K562 (cell line): Measurements from ENCODE around the gene FLT1. TPM values are rescaled to one million over a fixed set of nuclear protein-coding genes. Genes with fewer than 3 reads are reported as not detected.

Experiments used
- ATAC-seq: fragments of 200-7000 bp; cut with Tn5 transposase; 3 replicates; pipeline ENCODE4 v1.9.1; 2020; ENCODE audit warnings: moderate library complexity
- BruUV-seq: library from RNA; stranded (reverse); fragments of 400-500 nt; replicated peaks from 2 replicates; lab custom pipeline; 2021; lab: Mats Ljungman, UMichigan
- CTCF ChIA-PET: fragments of 300-600 bp; formaldehyde crosslinking; extraction: SDS; loops from one replicate; lab custom pipeline; 2021; ENCODE audit warnings: low intra/inter-chr PET ratio; lab: Yijun Ruan, JAX
- POLR2A ChIA-PET: fragments of 300-600, 350-650 bp; sonication (Branson Sonifier 250); formaldehyde crosslinking; extraction: SDS; loops from one replicate; lab custom pipeline; 2021; ENCODE audit warnings: antibody characterized with exemption, inconsistent platforms; lab: Yijun Ruan, JAX
- DNase-seq, 4 experiments: peaks; one replicate each; pipeline versions ENCODE4 v3.0.0 to v3.0.0-alpha.2; 2011 to 2018; ENCODE audit warnings: low spot score in 3 of 4, mixed read lengths in 3 of 4; ENCODE audit errors: extremely low read depth in 1 of 4
- FAIRE-seq: peaks from 2 replicates; lab custom pipeline; 2011; peaks lifted over from hg19 to GRCh38; lab: Jason Lieb, UNC
- H2AFZ ChIP-seq: 2 replicates; pipeline ENCODE4 v1.6.0; 2011; ENCODE audit warnings: low read depth, low read length, control low read depth, inconsistent platforms
- H3K27ac ChIP-seq: fragments of 200-600 bp; 3 replicates; pipeline ENCODE4 v1.8.0; 2011; ENCODE audit warnings: low read depth, mild to moderate bottlenecking, control low read depth, inconsistent platforms, low read length, moderate library complexity, mixed read lengths; ENCODE audit errors: extremely low read depth
- H3K27me3 ChIP-seq, 2 experiments: fragments of 300-600 bp in 1 of 2; 2 replicates in 1 of 2; 3 replicates in 1 of 2; pipeline versions ENCODE4 v1.6.0 to v1.8.0; 2011; ENCODE audit warnings: inconsistent platforms in 2 of 2, low read length in 2 of 2, mild to moderate bottlenecking in 1 of 2, mixed read lengths in 1 of 2, moderate library complexity in 1 of 2; ENCODE audit not compliant: control insufficient read depth in 2 of 2, insufficient read depth in 2 of 2
- H3K36me3 ChIP-seq: fragments of 300-600 bp; 3 replicates; pipeline ENCODE4 v1.8.0; 2011; ENCODE audit warnings: mild to moderate bottlenecking, low read length, inconsistent platforms; ENCODE audit not compliant: control insufficient read depth, insufficient read depth
- H3K4me1 ChIP-seq, 2 experiments: fragments of 200-600 bp in 1 of 2; replicated peaks in 1 of 2; 2 replicates in 1 of 2; 3 replicates in 1 of 2; pipeline versions ENCODE4 v1.5.1 to v1.8.0; 2011; ENCODE audit warnings: inconsistent platforms in 2 of 2, low read length in 2 of 2, mild to moderate bottlenecking in 1 of 2, mixed read lengths in 1 of 2, moderate library complexity in 1 of 2; ENCODE audit not compliant: control insufficient read depth in 2 of 2, insufficient read depth in 2 of 2
- H3K4me2 ChIP-seq: 2 replicates; pipeline ENCODE4 v1.6.1; 2011; ENCODE audit warnings: low read length, control low read depth, inconsistent platforms, mixed read lengths; ENCODE audit not compliant: insufficient read depth
- H3K4me3 ChIP-seq: fragments of 200-600 bp; sonication (generic), shearing (Covaris generic); 2 replicates; pipeline ENCODE4 v1.5.1; 2016; ENCODE audit warnings: control low read depth, inconsistent platforms
- H3K79me2 ChIP-seq: fragments of 200-600 bp; 3 replicates; pipeline ENCODE4 v1.8.0; 2011; ENCODE audit warnings: low read length, inconsistent platforms; ENCODE audit not compliant: control insufficient read depth, insufficient read depth
- H3K9ac ChIP-seq, 2 experiments: 2 replicates each; pipeline versions ENCODE4 v1.6.0 to v1.6.1; 2011; ENCODE audit warnings: low read depth in 2 of 2, low read length in 2 of 2, control low read depth in 1 of 2, inconsistent platforms in 1 of 2, mild to moderate bottlenecking in 1 of 2, mixed read lengths in 1 of 2; ENCODE audit not compliant: insufficient read depth in 1 of 2
- H3K9me1 ChIP-seq: one replicate; pipeline ENCODE4 v1.6.0; 2011; ENCODE audit warnings: inconsistent platforms, mild to moderate bottlenecking, low read length, moderate library complexity; ENCODE audit not compliant: control insufficient read depth, insufficient read depth
- H3K9me3 ChIP-seq: replicated peaks from 2 replicates; pipeline ENCODE4 v1.5.1; 2011; ENCODE audit warnings: low read depth, low read length, inconsistent platforms; ENCODE audit not compliant: control insufficient read depth, insufficient read depth
- H4K20me1 ChIP-seq: replicated peaks from 2 replicates; pipeline ENCODE4 v1.6.1; 2011; ENCODE audit warnings: low read length, inconsistent platforms, mixed read lengths; ENCODE audit not compliant: control insufficient read depth, insufficient read depth
- ARHGAP35 ChIP-seq: fragments of 450-650 bp; IDR thresholded peaks from 2 replicates; pipeline ENCODE4 v1.6.1; 2018; ENCODE audit not compliant: partially characterized antibody
- DNMT1 ChIP-seq: fragments of 450-650 bp; IDR thresholded peaks from 2 replicates; pipeline ENCODE4 v1.6.1; 2016; ENCODE audit warnings: antibody characterized with exemption, mild to moderate bottlenecking
- FOXA3 ChIP-seq, 2 experiments: fragments of 450-650 bp in 1 of 2; sonication (generic) in 1 of 2; formaldehyde crosslinking; IDR thresholded peaks in 1 of 2; conservative IDR thresholded peaks in 1 of 2; 2 replicates each; pipeline versions ENCODE4 v1.4.0 to v1.8.0; 2020 to 2022; ENCODE audit warnings: mild to moderate bottlenecking in 2 of 2, missing genetic modification reagents in 1 of 2
- HLTF ChIP-seq: fragments of 450-650 bp; IDR thresholded peaks from 2 replicates; pipeline ENCODE4 v1.6.1; 2016
- MCM7 ChIP-seq, 2 experiments: fragments of 450-650 bp; IDR thresholded peaks; 2 replicates each; pipeline ENCODE4 v1.6.1; 2016 to 2018
- MEF2A ChIP-seq: IDR thresholded peaks from 2 replicates; pipeline ENCODE4 v1.6.1; 2011; ENCODE audit warnings: low read depth, mild to moderate bottlenecking, low read length, moderate library complexity; ENCODE audit not compliant: control insufficient read depth
- MTA1 ChIP-seq: fragments of 450-650 bp; IDR thresholded peaks from 2 replicates; pipeline ENCODE4 v1.6.1; 2017; ENCODE audit warnings: borderline replicate concordance
- PHF21A ChIP-seq: fragments of 450-650 bp; IDR thresholded peaks from 2 replicates; pipeline ENCODE4 v1.6.1; 2017; ENCODE audit warnings: low read depth, borderline replicate concordance
- PML ChIP-seq: IDR thresholded peaks from 2 replicates; pipeline ENCODE4 v1.6.1; 2012; ENCODE audit warnings: low read length, inconsistent platforms
- RERE ChIP-seq: sonication (generic); formaldehyde crosslinking; IDR thresholded peaks from 2 replicates; pipeline ENCODE4 v1.8.0; 2023; ENCODE audit warnings: missing genetic modification reagents, mild to moderate bottlenecking, borderline replicate concordance
- RNF2 ChIP-seq: sonication (generic); IDR thresholded peaks from 2 replicates; pipeline ENCODE4 v1.6.1; 2016
- SMAD1 ChIP-seq: fragments of 150-350 bp; IDR thresholded peaks from 2 replicates; pipeline ENCODE4 v1.6.1; 2014; ENCODE audit warnings: low read length, low read depth; ENCODE audit not compliant: partially characterized antibody
- SMARCA5 ChIP-seq: fragments of 450-650 bp; IDR thresholded peaks from 2 replicates; pipeline ENCODE4 v1.6.1; 2016
- TAF15 ChIP-seq: fragments of 200-400 bp; formaldehyde crosslinking; IDR thresholded peaks from 2 replicates; pipeline ENCODE4 v1.6.1; 2017; ENCODE audit warnings: mild to moderate bottlenecking, low read depth, low read length, moderate library complexity
- ZKSCAN3 ChIP-seq: fragments of 250-450 bp; sonication (Bioruptor Pico); IDR thresholded peaks from 2 replicates; pipeline ENCODE4 v1.4.0; 2020
- ZNF717 ChIP-seq: fragments of 250-450 bp; sonication (Bioruptor Pico); IDR thresholded peaks from 2 replicates; pipeline ENCODE4 v1.5.0; 2021
- WGBS: fragments of 100-300 bp; shearing (Covaris generic); methylation state at CpG from one replicate; pipeline ENCODE4 v1.1.6; 2016; ENCODE audit warnings: low coverage, mixed read lengths; ENCODE audit not compliant: insufficient coverage; ENCODE audit errors: missing lambda C conversion rate; 5-methylcytosine and 5-hydroxymethylcytosine counted together
- in situ Hi-C: fragments of 300-500 bp; cut with MboI; formaldehyde crosslinking; loops from 4 replicates; pipeline ENCODE4 v1.15.0; 2018; ENCODE audit warnings: inconsistent platforms, mixed read lengths
- intact Hi-C: fragments of 100-400 bp; cut with micrococcal nuclease; formaldehyde crosslinking; loops from 2 replicates; pipeline ENCODE4 v1.14.2; 2022
- polyA plus RNA-seq, 8 experiments: library from polyadenylated mRNA; depleted of rRNA in 4 of 8; stranded (reverse) in 5 of 8; unstranded in 3 of 8; fragments of >200 nt; fragmentation: Nextera tagmentation in 2 of 8; fragmentation: Illumina TruSeq in 1 of 8; extraction: Ambion mirVana in 2 of 8; extraction: Trizol in 1 of 8; gene quantifications; 2 replicates each; pipeline versions ENCODE4 v1.2.1 to v1.2.3, GENCODE V29; 2011 to 2014; ENCODE audit warnings: inconsistent platforms in 1 of 8, missing spikeins in 1 of 8
- total RNA-seq, 7 experiments: library from RNA; depleted of rRNA in 6 of 7; stranded (reverse); fragments of >200 nt in 6 of 7; fragmentation: Illumina TruSeq in 2 of 7; extraction: Trizol in 2 of 7; gene quantifications; 2 replicates each; pipeline versions ENCODE4 v1.2.1 to v1.2.3, GENCODE V29; 2011 to 2021; ENCODE audit warnings: low replicate concordance in 1 of 7

FLT1 gene
- total and polyA plus RNA-seq, 9 of the 15 experiments (the other 6 are each of a cell fraction or from before 2014, with no cell fraction given) = 0.01 to 2.0 (median 0.22) TPM

GRCh38 chr13:28531077-28531844, 36.3 kb upstream of the FLT1 start (continued):
- TF ChIP-seq FOXA3 (CRISPR knock-in tag; conservative IDR thresholded peaks at IDR 0.05 in 1 of 2, IDR thresholded peaks at IDR 0.05 in 1 of 2) (no peak), ARHGAP35 (peak; percentile 58)

- intact Hi-C loops = loop anchor here (2.0 kb wide), 1 partner anchor 108 kb away; no protein-coding TSS in a partner anchor
- no peaks in the 10 kb centered on the region for H3K79me2 ChIP-seq
- no peaks in the 10 kb centered on the region for H3K36me3 ChIP-seq
- no TSS peak for BruUV-seq
- CTCF ChIA-PET = no interaction called here
- no peak overlapping the region for H3K27ac ChIP-seq
- H3K4me1 ChIP-seq = peaks cover 4 to 21% of the 10 kb centered on the region in 2 experiments; a peak in 4 of 5 replicates
- no peaks in the 10 kb centered on the region for H3K27me3 ChIP-seq
- H4K20me1 ChIP-seq = no peaks in the 10 kb centered on the region
- no peak overlapping the region for H3K9ac ChIP-seq
- POLR2A ChIA-PET = interaction anchor here (0.7 to 2.2 kb wide), 3 partner anchors 8 to 131 kb away, joined by 3 to 5 read pairs (median 3); no protein-coding TSS in a partner anchor
- FAIRE-seq (no peak), DNase-seq (no peak), ATAC-seq (no peak)
- no peaks in the 10 kb centered on the region for H3K9me1 ChIP-seq
- 46% methylated on average over 3 of the region's 3 CpGs for WGBS
- no peak overlapping the region for H2AFZ ChIP-seq
- no peaks in the 10 kb centered on the region; the same call in 1 of the 2 replicates for H3K9me3 ChIP-seq
- no peak overlapping the region for H3K4me2 ChIP-seq
- H3K4me3 ChIP-seq = no peak overlapping the region
- TF ChIP-seq ZKSCAN3 (CRISPR knock-in tag) (no peak), SMAD1 (no peak), PML (no peak), SMARCA5 (no peak), MCM7 (IDR thresholded peaks at IDR 0.05) (no peak), MEF2A (no peak), ZNF717 (CRISPR knock-in tag) (no peak), HLTF (no peak), PHF21A (no peak), TAF15 (no peak), RERE (CRISPR knock-in tag) (no peak), RNF2 (no peak), DNMT1 (no peak), MTA1 (no peak)
- in situ Hi-C loops = no loop called here
Measured at GRCh38 chr13:28530729-28531076, 35.8 kb upstream of the FLT1 start.
